Lower lobe of right lung (tissue), 2 donors: Measurements from ENCODE around the gene MGAT3. TPM values are rescaled to one million over a fixed set of nuclear protein-coding genes. Genes with fewer than 3 reads are reported as not detected.

Source experiments
- ATAC-seq, 2 donors: fragments of 200-7000 bp; cut with Tn5 transposase; one replicate each; pipeline ENCODE4 v1.9.1; 2020 to 2022; ENCODE audit warnings: mild to moderate bottlenecking in 2 of 2, moderate library complexity in 2 of 2
- DNase-seq: peaks from one replicate; pipeline ENCODE4 v3.0.0-alpha.2; 2020
- H3K27ac ChIP-seq: fragments of 200-600 bp; one replicate; pipeline ENCODE4 v1.8.0; 2022
- H3K27me3 ChIP-seq: fragments of 200-600 bp; one replicate; pipeline ENCODE4 v1.8.0; 2022; ENCODE audit warnings: low read depth
- H3K36me3 ChIP-seq: fragments of 200-600 bp; one replicate; pipeline ENCODE4 v1.8.0; 2022; ENCODE audit warnings: mild to moderate bottlenecking
- H3K4me1 ChIP-seq: fragments of 200-600 bp; one replicate; pipeline ENCODE4 v1.8.0; 2022
- H3K4me3 ChIP-seq: fragments of 200-600 bp; one replicate; pipeline ENCODE4 v1.8.0; 2022; ENCODE audit warnings: mild to moderate bottlenecking
- H3K9me3 ChIP-seq: fragments of 200-600 bp; one replicate; pipeline ENCODE4 v1.8.0; 2022
- CTCF ChIP-seq: fragments of 200-600 bp; IDR thresholded peaks from one replicate; pipeline ENCODE4 v1.8.0; 2022; ENCODE audit warnings: antibody characterized with exemption, mild to moderate bottlenecking
- intact Hi-C: fragments of 100-400 bp; cut with DNase I; formaldehyde crosslinking; loops from one replicate; pipeline ENCODE4 v1.11.0; 2022
- total RNA-seq: library from RNA; stranded (reverse); fragmentation: NEBNext Ultra II Directional; extraction: Animal tissue kit (Norgen Biotek cat#: 25700); gene quantifications from one replicate; pipeline ENCODE4 v1.2.1, GENCODE V29; 2021
- donor health status: DM: no; HTN: yes; CAD: no; lungs with severe emphysema.

MGAT3 gene
- total RNA-seq, 1 donor from 2014 or later = 41.5 TPM

GRCh38 chr22:39535831-39536449 is 79.1 kb downstream of the MGAT3 start:
- TF ChIP-seq CTCF = no peak
- ATAC-seq (no peak), DNase-seq (no peak)
- intact Hi-C loops = no loop called here
- Histone ChIP-seq H3K9me3 (no peaks in the 10 kb centered on the region), H3K4me1 (peaks cover 20% of the 10 kb centered on the region), H3K27ac (no peak overlapping the region), H3K4me3 (no peak overlapping the region), H3K36me3 (peaks cover 4% of the 10 kb centered on the region), H3K27me3 (no peaks in the 10 kb centered on the region)

- Histone ChIP-seq H3K9me3 (no peaks in the 10 kb centered on the region), H3K36me3 (no peaks in the 10 kb centered on the region), H3K27ac (no peak overlapping the region), H3K4me3 (no peak overlapping the region), H3K27me3 (no peaks in the 10 kb centered on the region), H3K4me1 (peaks cover 13% of the 10 kb centered on the region)
- intact Hi-C loops = no loop called here
- no peak for TF ChIP-seq CTCF
- no peak for DNase-seq
- ATAC-seq = no peak
Observed at GRCh38 chr22:39536711-39537110, 79.9 kb downstream of the MGAT3 start.

- ATAC-seq (no peak), DNase-seq (no peak)
- H3K9me3 ChIP-seq = no peaks in the 10 kb centered on the region
- no peak overlapping the region for H3K27ac ChIP-seq
- H3K36me3 ChIP-seq = no peaks in the 10 kb centered on the region
- H3K27me3 ChIP-seq = peaks cover under 1% of the 10 kb centered on the region
- peaks cover 9% of the 10 kb centered on the region for H3K4me1 ChIP-seq
- H3K4me3 ChIP-seq = no peak overlapping the region
- no peak for TF ChIP-seq CTCF
- intact Hi-C loops = no loop called here
Observed at GRCh38 chr22:39537975-39538374, 81.2 kb downstream of the MGAT3 start.

Other genes with a start within 250 kb of the MGAT3 start
- 30.5 TPM for gene PDGFB, start 212.0 kb upstream of the MGAT3 start, total RNA-seq
- gene RPL3, start 137.4 kb upstream of the MGAT3 start, total RNA-seq = 1,467 TPM
- gene SYNGR1, start 107.0 kb upstream of the MGAT3 start, total RNA-seq = 13.4 TPM
- 27.2 TPM for gene TAB1, start 57.2 kb upstream of the MGAT3 start, total RNA-seq
- gene MIEF1, start 45.3 kb downstream of the MGAT3 start, total RNA-seq = 27.7 TPM
- gene ATF4, start 63.5 kb downstream of the MGAT3 start, total RNA-seq = 327 TPM
- 67.9 TPM for gene RPS19BP1, start 75.7 kb downstream of the MGAT3 start, total RNA-seq
- gene CACNA1I, start 113.7 kb downstream of the MGAT3 start, total RNA-seq = 0.21 TPM